GM12878 (cell line): ENCODE measurements around the gene TCF12. TPM values are rescaled to one million over a fixed set of nuclear protein-coding genes. Genes with fewer than 3 reads are reported as not detected.

Experiments
- ATAC-seq: fragments of 200-7000 bp; cut with Tn5 transposase; 3 replicates; pipeline ENCODE4 v1.9.1; 2020; ENCODE audit warnings: mild to moderate bottlenecking, moderate library complexity
- BruUV-seq: library from RNA; stranded (reverse); fragments of 400-500 nt; replicated peaks from 2 replicates; lab custom pipeline; 2021; lab: Mats Ljungman, UMichigan
- CTCF ChIA-PET: fragments of 300-600 bp; sonication (Branson Sonifier 250); formaldehyde crosslinking; extraction: SDS; loops from one replicate; lab custom pipeline; 2021; ENCODE audit warnings: inconsistent platforms; lab: Yijun Ruan, JAX
- POLR2A ChIA-PET: fragments of 350-600 bp; formaldehyde crosslinking; extraction: SDS; loops from one replicate; lab custom pipeline; 2021; ENCODE audit warnings: inconsistent platforms; lab: Charles Lee
- RAD21 ChIA-PET: fragments of 300-600 bp; sonication (Branson Sonifier 250); formaldehyde crosslinking; loops from one replicate; lab custom pipeline; 2023; ENCODE audit warnings: antibody characterized with exemption; ENCODE audit not compliant: unreplicated experiment; lab: Charles Lee
- SMC1A ChIA-PET: fragments of 300-600 bp; sonication (Branson Sonifier 250); formaldehyde crosslinking; loops from one replicate; lab custom pipeline; 2023; ENCODE audit not compliant: unreplicated experiment, uncharacterized antibody; lab: Charles Lee
- DNase-seq: peaks from one replicate; pipeline ENCODE4 v3.0.0-alpha.2; 2011; ENCODE audit warnings: low read depth, low spot score
- FAIRE-seq: peaks from 3 replicates; lab custom pipeline; 2011; peaks lifted over from hg19 to GRCh38; lab: Jason Lieb, UNC
- H2AFZ ChIP-seq: 2 replicates; pipeline ENCODE4 v1.6.0; 2011; ENCODE audit warnings: low read depth, low read length, control low read depth; ENCODE audit not compliant: control insufficient read depth
- H3K27ac ChIP-seq: 2 replicates; pipeline ENCODE4 v1.5.1; 2011; ENCODE audit warnings: control low read depth; ENCODE audit not compliant: control insufficient read depth, insufficient read depth
- H3K27me3 ChIP-seq, 2 experiments: replicated peaks in 1 of 2; 2 replicates each; pipeline versions ENCODE4 v1.6.0 to v1.6.1; 2011; ENCODE audit warnings: low read length in 1 of 2; ENCODE audit not compliant: control insufficient read depth in 2 of 2, insufficient read depth in 2 of 2
- H3K36me3 ChIP-seq, 2 experiments: 2 replicates each; pipeline ENCODE4 v1.5.1; 2011; ENCODE audit warnings: low read length in 1 of 2; ENCODE audit not compliant: control insufficient read depth in 2 of 2, insufficient read depth in 2 of 2
- H3K4me1 ChIP-seq: 2 replicates; pipeline ENCODE4 v1.6.1; 2011; ENCODE audit warnings: mild to moderate bottlenecking, low read length, moderate library complexity, mixed read lengths; ENCODE audit not compliant: control insufficient read depth, insufficient read depth
- H3K4me2 ChIP-seq: 2 replicates; pipeline ENCODE4 v1.6.0; 2011; ENCODE audit warnings: control low read depth; ENCODE audit not compliant: control insufficient read depth, insufficient read depth
- H3K4me3 ChIP-seq: fragments of 200-600 bp; sonication (generic); 2 replicates; pipeline ENCODE4 v1.5.1; 2016
- H3K79me2 ChIP-seq: 2 replicates; pipeline ENCODE4 v1.6.0; 2011; ENCODE audit warnings: low read length; ENCODE audit not compliant: control insufficient read depth, insufficient read depth
- H3K9ac ChIP-seq: 2 replicates; pipeline ENCODE4 v1.8.0; 2011; ENCODE audit warnings: low read length, control low read depth, mixed read lengths; ENCODE audit not compliant: control insufficient read depth, insufficient read depth
- H3K9me3 ChIP-seq: replicated peaks from 3 replicates; pipeline ENCODE4 v1.5.1; 2011; ENCODE audit warnings: mild to moderate bottlenecking, low read length; ENCODE audit not compliant: control insufficient read depth, insufficient read depth
- H4K20me1 ChIP-seq: 2 replicates; pipeline ENCODE4 v1.6.0; 2011; ENCODE audit not compliant: control insufficient read depth, insufficient read depth
- ASH2L ChIP-seq: fragments of 300-600, 200-600 bp; sonication (generic); IDR thresholded peaks from 2 replicates; pipeline ENCODE4 v1.6.1; 2017; ENCODE audit warnings: low read depth, mild to moderate bottlenecking, borderline replicate concordance
- E2F4 ChIP-seq: IDR thresholded peaks from 2 replicates; pipeline ENCODE4 v1.6.1; 2012; ENCODE audit warnings: low read depth, low read length, improper control_type of control experiment
- GABPA ChIP-seq: IDR thresholded peaks from 2 replicates; pipeline ENCODE4 v1.6.1; 2014; ENCODE audit warnings: antibody characterized with exemption, low read depth, mild to moderate bottlenecking, inconsistent platforms
- HDAC6 ChIP-seq: fragments of 200-600 bp; sonication (generic); IDR thresholded peaks from one replicate; pipeline ENCODE4 v1.8.0; 2017; ENCODE audit warnings: antibody characterized with exemption; ENCODE audit not compliant: unreplicated experiment
- MTA3 ChIP-seq: IDR thresholded peaks from 2 replicates; pipeline ENCODE4 v1.6.1; 2012; ENCODE audit warnings: low read length, inconsistent platforms, borderline replicate concordance
- NBN ChIP-seq: fragments of 450-650 bp; IDR thresholded peaks from 2 replicates; pipeline ENCODE4 v1.6.1; 2016
- NFXL1 ChIP-seq: fragments of 450-650 bp; IDR thresholded peaks from 2 replicates; pipeline ENCODE4 v1.6.1; 2017; ENCODE audit warnings: antibody characterized with exemption, mild to moderate bottlenecking, borderline replicate concordance
- NFYA ChIP-seq: IDR thresholded peaks from 2 replicates; pipeline ENCODE4 v1.6.1; 2011; ENCODE audit warnings: low read depth, mild to moderate bottlenecking, low read length, improper control_type of control experiment, borderline replicate concordance
- NRF1 ChIP-seq: conservative IDR thresholded peaks from 2 replicates; pipeline ENCODE4 v1.6.1; 2011; ENCODE audit warnings: mild to moderate bottlenecking, low read depth, low read length, improper control_type of control experiment
- RAD51 ChIP-seq: fragments of 450-650 bp; IDR thresholded peaks from 2 replicates; pipeline ENCODE4 v1.6.1; 2016; ENCODE audit warnings: moderate library complexity, mild to moderate bottlenecking, inconsistent platforms
- STAT1 ChIP-seq: fragments of 450-650 bp; conservative IDR thresholded peaks from 2 replicates; pipeline ENCODE4 v1.6.1; 2014; ENCODE audit warnings: antibody characterized with exemption, mild to moderate bottlenecking
- YY1 ChIP-seq: IDR thresholded peaks from 2 replicates; pipeline ENCODE4 v1.6.1; 2011; ENCODE audit warnings: low read depth, mild to moderate bottlenecking, low read length
- ZNF217 ChIP-seq: fragments of 450-650 bp; IDR thresholded peaks from 2 replicates; pipeline ENCODE4 v1.6.1; 2017; ENCODE audit warnings: antibody characterized with exemption, mild to moderate bottlenecking
- WGBS: methylation state at CpG from one replicate; pipeline ENCODE4 v1.1.6; 2016; ENCODE audit warnings: low lambda C conversion rate; ENCODE audit not compliant: insufficient replicate concordance, insufficient coverage; ENCODE audit errors: missing lambda C conversion rate; 5-methylcytosine and 5-hydroxymethylcytosine counted together
- in situ Hi-C: fragments of 300-500 bp; cut with MboI; formaldehyde crosslinking; loops from 9 replicates; pipeline ENCODE4 v1.14.3; 2018; ENCODE audit warnings: mixed read lengths
- intact Hi-C: fragments of 100-400 bp; cut with micrococcal nuclease; formaldehyde crosslinking; loops from one replicate; pipeline ENCODE4 v1.14.2; 2022; ENCODE audit not compliant: unreplicated experiment
- polyA plus RNA-seq, 11 experiments: library from polyadenylated mRNA; depleted of rRNA in 4 of 11; unstranded in 6 of 11; stranded (reverse) in 5 of 11; fragments of >200 nt; fragmentation: Nextera tagmentation in 4 of 11; fragmentation: Illumina TruSeq in 1 of 11; extraction: Ambion mirVana in 4 of 11; extraction: Trizol in 1 of 11; gene quantifications; 1 replicate in 1 of 11; 2 replicates in 10 of 11; pipeline versions ENCODE4 v1.2.1 to v1.2.3, GENCODE V29; 2011 to 2016; ENCODE audit warnings: inconsistent platforms in 2 of 11, missing spikeins in 2 of 11, low read depth in 1 of 11
- total RNA-seq, 4 experiments: library from RNA; depleted of rRNA in 3 of 4; stranded (reverse); fragments of >200 nt in 3 of 4; fragmentation: Illumina TruSeq in 1 of 4; extraction: Trizol in 1 of 4; gene quantifications; 2 replicates each; pipeline versions ENCODE4 v1.2.1 to v1.2.3, GENCODE V29; 2013 to 2021

Gene TCF12
- total and polyA plus RNA-seq, 10 of the 15 experiments (the other 5 are each of a cell fraction or from before 2014, with no cell fraction given) = 8.2 to 70.9 (median 49.5) TPM

- WGBS = 75% methylated on average over 9 of the region's 9 CpGs
- intact Hi-C loops (no loop called here), in situ Hi-C loops (no loop called here)
- Histone ChIP-seq H2AFZ (peak overlapping the region; percentile 96), H3K4me1 (peaks cover 8% of the 10 kb centered on the region), H3K4me2 (peak overlapping the region; percentile 87), H3K27ac (peak overlapping the region; percentile 6), H3K9me3 (no peaks in the 10 kb centered on the region; the same call in 2 of the 3 replicates), H3K79me2 (no peaks in the 10 kb centered on the region), H4K20me1 (no peaks in the 10 kb centered on the region), H3K36me3 (no peaks in the 10 kb centered on the region), H3K27me3 (no peaks in the 10 kb centered on the region), H3K4me3 (peak overlapping the region; percentile 64; the same call in 1 of the 2 replicates), H3K9ac (peak overlapping the region; percentile 84)
- SMC1A ChIA-PET = interaction anchor here (1.1 kb wide), 2 partner anchors 15 to 40 kb away, joined by 3 read pairs; no protein-coding TSS in a partner anchor
- RAD21 ChIA-PET = no interaction called here
- ATAC-seq = peak; percentile 2; the same call in 2 of the 3 replicates
- BruUV-seq = TSS peak; percentile 93
- no peak for DNase-seq
- FAIRE-seq = no peak
- CTCF ChIA-PET = interaction anchor here (1.7 kb wide), 1 partner anchor 420 kb away, joined by 4 read pairs; no protein-coding TSS in a partner anchor
- POLR2A ChIA-PET = no interaction called here
- TF ChIP-seq STAT1 (no peak), NFYA (no peak), MTA3 (0 out of 2 replicates have a peak, but pooled peaks have one; percentile 41)
Observed at GRCh38 chr15:56886363-56886931, 32.0 kb upstream of the TCF12 start.

- ChIA-PET CTCF (interaction anchor here (1.0 to 1.7 kb wide), 2 partner anchors 30 to 419 kb away, joined by 4 to 7 read pairs; partner anchors contain the start of gene TCF12), RAD21 (interaction anchor here (1.0 kb wide), 1 partner anchor 31 kb away, joined by 5 read pairs; no protein-coding TSS in a partner anchor), SMC1A (interaction anchor here (0.6 to 1.0 kb wide), 2 partner anchors 28 to 33 kb away, joined by 3 read pairs; no protein-coding TSS in a partner anchor), POLR2A (no interaction called here)
- Histone ChIP-seq H3K36me3 (no peaks in the 10 kb centered on the region), H3K9me3 (no peaks in the 10 kb centered on the region; the same call in 2 of the 3 replicates), H3K27ac (peak overlapping the region; percentile 71), H3K4me2 (peak overlapping the region; percentile 87), H2AFZ (peak overlapping the region; percentile 96), H4K20me1 (no peaks in the 10 kb centered on the region), H3K27me3 (no peaks in the 10 kb centered on the region), H3K79me2 (no peaks in the 10 kb centered on the region), H3K4me1 (peaks cover 8% of the 10 kb centered on the region), H3K9ac (peak overlapping the region; percentile 84), H3K4me3 (peak overlapping the region; percentile 64)
- ATAC-seq (peak; percentile 95), DNase-seq (peak; percentile 40), FAIRE-seq (no peak)
- in situ Hi-C loops = no loop called here
- whole genome bisulfite sequencing = 1% methylated on average over 73 of the region's 78 CpGs
- TSS peak; percentile 90 for BruUV-seq
- intact Hi-C loops = loop anchor here (1.0 kb wide), 1 partner anchor 31 kb away; the partner anchor contains the start of gene TCF12
- TF ChIP-seq ASH2L (peak; percentile 39; the same call in 1 of the 2 replicates), ZNF217 (0 out of 2 replicates have a peak, but pooled peaks have one; percentile 51), E2F4 (peak; percentile 48; the same call in 1 of the 2 replicates), NBN (no peak), HDAC6 (no peak), GABPA (peak; percentile 48; the same call in 1 of the 2 replicates), RAD51 (peak; percentile 79), NRF1 (no peak), NFXL1 (no peak), YY1 (peak; percentile 87)
Observed at GRCh38 chr15:56886932-56887781, 31.3 kb upstream of the TCF12 start.
